Upper lobe of left lung (tissue), 4 donors: ENCODE data around the gene PTPN23.

Experiments used
- CTCF ChIP-seq, 6 experiments: fragments of 450-650 bp in 4 of 6; fragments of 200-600 bp in 2 of 6; sonication (generic) in 2 of 6; IDR thresholded peaks; one replicate each; pipeline ENCODE4 v1.5.1; 2016 to 2019; ENCODE audit warnings: antibody characterized with exemption in 6 of 6
- EP300 ChIP-seq, 4 donors: sonication (generic); formaldehyde crosslinking; IDR thresholded peaks; one replicate each; pipeline ENCODE4 v1.5.1; 2017; ENCODE audit warnings: antibody characterized with exemption in 4 of 4, control low read depth in 2 of 4
- POLR2A ChIP-seq, 4 donors: fragments of 450-650 bp; IDR thresholded peaks; one replicate each; pipeline ENCODE4 v1.5.1; 2016 to 2017; ENCODE audit warnings: antibody characterized with exemption in 4 of 4, mild to moderate bottlenecking in 2 of 4
- POLR2AphosphoS5 ChIP-seq, 2 donors: sonication (generic); formaldehyde crosslinking; IDR thresholded peaks; one replicate each; pipeline ENCODE4 v1.5.1; 2017; ENCODE audit warnings: antibody characterized with exemption in 2 of 2

- TF ChIP-seq CTCF (IDR thresholded peaks at IDR 0.05) (no peak), POLR2AphosphoS5 (IDR thresholded peaks at IDR 0.05) (no peak), EP300 (IDR thresholded peaks at IDR 0.05) (no peak), POLR2A (IDR thresholded peaks at IDR 0.05) (no peak)
These were observed 28.5 kb downstream of the PTPN23 start for GRCh38 chr3:47409284-47409683.
